Transverse colon (tissue), 4 donors: ENCODE data around the gene MAPK8IP2. TPM values are rescaled to one million over a fixed set of nuclear protein-coding genes. Genes with fewer than 3 reads are reported as not detected.
"Not testable (repeated sequence)": the region's sequence is repeated elsewhere in the genome, so short reads cannot be mapped to it uniquely, and the experiment has no call there.

Experiments used
- DNase-seq: peaks from one replicate; pipeline ENCODE4 v3.0.0-alpha.2; 2019
- H3K27ac ChIP-seq, 4 donors: fragments of 200-600 bp; sonication (generic); 2 replicates each; pipeline ENCODE4 v1.5.1; 2016 to 2018; ENCODE audit warnings: inconsistent platforms in 4 of 4
- H3K27me3 ChIP-seq: fragments of 200-600 bp; sonication (generic); 2 replicates; pipeline ENCODE4 v1.5.1; 2017; ENCODE audit warnings: inconsistent platforms
- H3K36me3 ChIP-seq, 4 donors: fragments of 200-600 bp; sonication (generic); 2 replicates each; pipeline ENCODE4 v1.5.1; 2017 to 2019; ENCODE audit warnings: inconsistent platforms in 4 of 4
- H3K4me1 ChIP-seq, 4 donors: fragments of 200-600 bp; sonication (generic); 2 replicates each; pipeline ENCODE4 v1.5.1; 2017 to 2020; ENCODE audit warnings: inconsistent platforms in 4 of 4
- H3K4me3 ChIP-seq, 4 donors: fragments of 200-600 bp; sonication (generic); 1 replicate in 1 of 4; 2 replicates in 3 of 4; pipeline versions ENCODE4 v1.5.1 to v1.6.1; 2017 to 2019; ENCODE audit warnings: inconsistent platforms in 4 of 4
- H3K9me3 ChIP-seq, 2 donors: fragments of 200-600 bp; sonication (generic); 2 replicates each; pipeline ENCODE4 v1.5.1; 2017 to 2019; ENCODE audit warnings: inconsistent platforms in 2 of 2
- EP300 ChIP-seq: sonication (generic); formaldehyde crosslinking; IDR thresholded peaks from one replicate; pipeline ENCODE4 v1.6.1; 2017; ENCODE audit warnings: antibody characterized with exemption, low read depth
- POLR2A ChIP-seq: fragments of 450-650 bp; IDR thresholded peaks from one replicate; pipeline ENCODE4 v1.6.1; 2016; ENCODE audit warnings: antibody characterized with exemption, mild to moderate bottlenecking, moderate library complexity
- POLR2AphosphoS5 ChIP-seq, 3 donors: sonication (generic); formaldehyde crosslinking; IDR thresholded peaks; one replicate each; pipeline ENCODE4 v1.6.1; 2016; ENCODE audit warnings: antibody characterized with exemption in 3 of 3
- WGBS, 2 donors: methylation state at CpG; one replicate each; pipeline ENCODE4 v1.1.5; 2018; ENCODE audit warnings: low coverage in 1 of 2; 5-methylcytosine and 5-hydroxymethylcytosine counted together
- in situ Hi-C, 4 donors: fragments of 200-750 bp; cut with MboI; loops; one replicate each; pipeline versions ENCODE4 v1.15.0 to v1.15.1; 2017; ENCODE audit warnings: low sequenced_read_pairs in 3 of 4, low pct_ligation_motif_present in 1 of 4, low pct_unique_long_range_greater_than_20kb in 1 of 4
- intact Hi-C: fragments of 100-400 bp; cut with DNase I; formaldehyde crosslinking; loops from one replicate; pipeline ENCODE4 v1.15.1; 2023; ENCODE audit warnings: low total_unique reads
- total RNA-seq, 4 donors: library from RNA; depleted of rRNA; stranded (reverse); fragments of >200 nt; gene quantifications; one replicate each; pipeline ENCODE4 v1.1.0, GENCODE V29; 2016
- TF ChIP-seq, protein P1 (sequence below), 5 experiments: fragments of 200-600 bp in 3 of 5; fragments of 450-650 bp in 2 of 5; sonication (generic) in 3 of 5; IDR thresholded peaks; 1 replicate in 2 of 5; 2 replicates in 3 of 5; pipeline ENCODE4 v1.5.1; 2016 to 2017; ENCODE audit warnings: antibody characterized with exemption in 5 of 5, inconsistent platforms in 3 of 5, mild to moderate bottlenecking in 2 of 5, moderate library complexity in 1 of 5

MAPK8IP2 gene
- total RNA-seq, 4 donors from 2014 or later: 1.1 to 3.4 (median 1.8) TPM

DNA sequence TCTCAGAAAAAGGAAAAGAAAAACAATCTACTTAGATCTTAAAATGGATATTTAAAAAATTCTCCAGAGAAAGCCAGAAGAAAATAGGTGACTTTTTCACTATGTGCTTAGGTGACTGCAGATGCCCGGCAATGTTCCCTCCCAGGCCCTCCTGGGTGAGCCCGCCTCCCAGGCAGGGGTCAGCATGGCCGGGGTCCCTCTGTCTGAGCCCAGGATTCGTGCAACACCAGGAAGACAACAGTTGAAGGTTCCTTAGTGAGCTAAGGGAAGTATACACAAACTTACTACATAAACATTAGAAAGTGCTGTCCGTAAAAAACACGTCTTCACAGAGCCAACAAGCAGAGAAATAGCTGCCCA lies 11.6 kb downstream of the MAPK8IP2 start:
- peak overlapping the region in 3 of 4 donors; percentile 78 to 84 (median 82) for H3K27ac ChIP-seq
- H3K9me3 ChIP-seq: no peaks in the 10 kb centered on the region
- WGBS, 2 donors: 0 to 39% methylated on average over 1 to 6 of the region's 6 CpGs
- no peak for DNase-seq
- no peaks in the 10 kb centered on the region for H3K36me3 ChIP-seq
- TF ChIP-seq EP300: no peak
- no peak for TF ChIP-seq POLR2AphosphoS5 (IDR thresholded peaks at IDR 0.05)
- TF ChIP-seq, protein P1, sequence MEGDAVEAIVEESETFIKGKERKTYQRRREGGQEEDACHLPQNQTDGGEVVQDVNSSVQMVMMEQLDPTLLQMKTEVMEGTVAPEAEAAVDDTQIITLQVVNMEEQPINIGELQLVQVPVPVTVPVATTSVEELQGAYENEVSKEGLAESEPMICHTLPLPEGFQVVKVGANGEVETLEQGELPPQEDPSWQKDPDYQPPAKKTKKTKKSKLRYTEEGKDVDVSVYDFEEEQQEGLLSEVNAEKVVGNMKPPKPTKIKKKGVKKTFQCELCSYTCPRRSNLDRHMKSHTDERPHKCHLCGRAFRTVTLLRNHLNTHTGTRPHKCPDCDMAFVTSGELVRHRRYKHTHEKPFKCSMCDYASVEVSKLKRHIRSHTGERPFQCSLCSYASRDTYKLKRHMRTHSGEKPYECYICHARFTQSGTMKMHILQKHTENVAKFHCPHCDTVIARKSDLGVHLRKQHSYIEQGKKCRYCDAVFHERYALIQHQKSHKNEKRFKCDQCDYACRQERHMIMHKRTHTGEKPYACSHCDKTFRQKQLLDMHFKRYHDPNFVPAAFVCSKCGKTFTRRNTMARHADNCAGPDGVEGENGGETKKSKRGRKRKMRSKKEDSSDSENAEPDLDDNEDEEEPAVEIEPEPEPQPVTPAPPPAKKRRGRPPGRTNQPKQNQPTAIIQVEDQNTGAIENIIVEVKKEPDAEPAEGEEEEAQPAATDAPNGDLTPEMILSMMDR (IDR thresholded peaks at IDR 0.05): no peak
- intact Hi-C loops (no loop called here), in situ Hi-C loops (no loop called here)
- H3K4me3 ChIP-seq: no peak overlapping the region
- H3K27me3 ChIP-seq: peaks cover 20% of the 10 kb centered on the region
- H3K4me1 ChIP-seq: peaks cover 6 to 14% (median 9%) of the 10 kb centered on the region in 4 donors

- Histone ChIP-seq H3K4me3 (no peak overlapping the region), H3K27ac (peak overlapping the region; percentile 76 to 84 (median 80)), H3K27me3 (peaks cover 15% of the 10 kb centered on the region), H3K9me3 (no peaks in the 10 kb centered on the region), H3K36me3 (no peaks in the 10 kb centered on the region), H3K4me1 (peaks cover 6 to 14% (median 9%) of the 10 kb centered on the region in 4 donors)
- peak; percentile 72 for DNase-seq
- intact Hi-C loops (no loop called here), in situ Hi-C loops (no loop called here)
- no peak for TF ChIP-seq POLR2A
- no peak for TF ChIP-seq EP300
- WGBS, 2 donors: 30 to 60% methylated on average over 3 to 31 of the region's 31 CpGs
These were observed 12.1 kb downstream of the MAPK8IP2 start for GRCh38 chr22:50612528-50613221.

- Histone ChIP-seq H3K9me3 (no peaks in the 10 kb centered on the region), H3K4me3 (no peak overlapping the region), H3K4me1 (peaks cover 6 to 14% (median 9%) of the 10 kb centered on the region in 4 donors), H3K27me3 (peaks cover 11% of the 10 kb centered on the region), H3K27ac (peak overlapping the region; percentile 76 to 84 (median 80)), H3K36me3 (no peaks in the 10 kb centered on the region)
- in situ Hi-C loops: no loop called here
- intact Hi-C loops: no loop called here
- 48 to 62% methylated on average over 10 to 22 of the region's 22 CpGs for WGBS, 2 donors
- DNase-seq: peak; percentile 89
- TF ChIP-seq POLR2AphosphoS5 (IDR thresholded peaks at IDR 0.05) (peak; percentile 58 to 78 (median 66)), EP300 (no peak), POLR2A (peak; percentile 71)
- TF ChIP-seq, protein P1 (IDR thresholded peaks at IDR 0.05): peak in 1 of 5 experiments; percentile 12
These were observed 12.8 kb downstream of the MAPK8IP2 start for GRCh38 chr22:50613291-50613981.

GRCh38 chr22:50614296-50614695 lies 13.7 kb downstream of the MAPK8IP2 start:
- H3K9me3 ChIP-seq, intact Hi-C loops, H3K36me3 ChIP-seq, in situ Hi-C loops, H3K4me3 ChIP-seq: not testable (repeated sequence)
- H3K4me1 ChIP-seq: peaks cover 6 to 14% (median 9%) of the 10 kb centered on the region in 4 donors
- peak; percentile 1 for DNase-seq
- peak overlapping the region in 2 of 4 donors; percentile 78 to 82 for H3K27ac ChIP-seq
- peaks cover 11% of the 10 kb centered on the region for H3K27me3 ChIP-seq
- WGBS, 2 donors: 77 to 100% methylated on average over 2 to 3 of the region's 3 CpGs

GRCh38 chr22:50620593-50621355 lies 20.2 kb downstream of the MAPK8IP2 start:
- DNase-seq: peak; percentile 89
- in situ Hi-C loops (no loop called here), intact Hi-C loops (no loop called here)
- WGBS, 2 donors: 0 to 9% methylated on average over 5 to 25 of the region's 25 CpGs
- H3K4me1 ChIP-seq: peaks cover 4 to 29% (median 25%) of the 10 kb centered on the region in 4 donors
- TF ChIP-seq POLR2AphosphoS5 (IDR thresholded peaks at IDR 0.05) (no peak), POLR2A (no peak), EP300 (no peak)
- TF ChIP-seq, protein P1 (IDR thresholded peaks at IDR 0.05): peak in 2 of 5 experiments; percentile 89 to 95
- H3K9me3 ChIP-seq: no peaks in the 10 kb centered on the region
- peak overlapping the region; percentile 85 to 94 (median 86) for H3K27ac ChIP-seq
- peak overlapping the region in 2 of 4 donors; percentile 27 to 43 for H3K4me3 ChIP-seq
- no peaks in the 10 kb centered on the region for H3K36me3 ChIP-seq
- no peaks in the 10 kb centered on the region for H3K27me3 ChIP-seq
